Activated B cell treated with CpG ODN at 0.5 μM for 24 hours (primary cell): Measurements from ENCODE around the gene ACKR2. TPM values are rescaled to one million over a fixed set of nuclear protein-coding genes. Genes with fewer than 3 reads are reported as not detected.

Experiments
- ATAC-seq: fragments of 200-7000 bp; cut with Tn5 transposase; one replicate; pipeline ENCODE4 v1.10.0; 2021; ENCODE audit warnings: low read depth, mild to moderate bottlenecking, moderate library complexity
- CTCF ChIA-PET: fragments of 350-600 bp; sonication (Branson Sonifier 250); formaldehyde crosslinking; loops from one replicate; lab custom pipeline; 2021; ENCODE audit warnings: antibody characterized with exemption; lab: Charles Lee
- POLR2A ChIA-PET: fragments of 350-600 bp; sonication (Branson Sonifier 250); formaldehyde crosslinking; loops from one replicate; lab custom pipeline; 2021; ENCODE audit warnings: antibody characterized with exemption; lab: Charles Lee
- DNase-seq: peaks from one replicate; pipeline ENCODE4 v3.0.0; 2022
- H3K27ac Mint-ChIP-seq: one replicate; pipeline ENCODE4 v1.8.0; 2020; ENCODE audit warnings: mixed read lengths
- H3K27me3 Mint-ChIP-seq: one replicate; pipeline ENCODE4 v1.8.0; 2021; ENCODE audit warnings: mixed read lengths
- H3K36me3 Mint-ChIP-seq: one replicate; pipeline ENCODE4 v1.8.0; 2021; ENCODE audit warnings: low read depth, mixed read lengths
- H3K4me1 Mint-ChIP-seq: one replicate; pipeline ENCODE4 v1.8.0; 2021; ENCODE audit warnings: mixed read lengths
- H3K4me3 Mint-ChIP-seq: one replicate; pipeline ENCODE4 v1.8.0; 2020; ENCODE audit warnings: mild to moderate bottlenecking, mixed read lengths
- H3K9me3 Mint-ChIP-seq: one replicate; pipeline ENCODE4 v1.8.0; 2020; ENCODE audit warnings: mixed read lengths
- CTCF ChIP-seq: fragments of 200-600 bp; IDR thresholded peaks from one replicate; pipeline ENCODE4 v1.8.0; 2022; ENCODE audit warnings: antibody characterized with exemption, mild to moderate bottlenecking
- intact Hi-C: fragments of 100-400 bp; cut with micrococcal nuclease; formaldehyde crosslinking; loops from one replicate; pipeline ENCODE4 v1.15.1; 2024
- total RNA-seq: library from RNA; stranded (reverse); gene quantifications from 2 replicates; pipeline ENCODE4 v1.2.3, GENCODE V29; 2022

ACKR2 gene, protein sequence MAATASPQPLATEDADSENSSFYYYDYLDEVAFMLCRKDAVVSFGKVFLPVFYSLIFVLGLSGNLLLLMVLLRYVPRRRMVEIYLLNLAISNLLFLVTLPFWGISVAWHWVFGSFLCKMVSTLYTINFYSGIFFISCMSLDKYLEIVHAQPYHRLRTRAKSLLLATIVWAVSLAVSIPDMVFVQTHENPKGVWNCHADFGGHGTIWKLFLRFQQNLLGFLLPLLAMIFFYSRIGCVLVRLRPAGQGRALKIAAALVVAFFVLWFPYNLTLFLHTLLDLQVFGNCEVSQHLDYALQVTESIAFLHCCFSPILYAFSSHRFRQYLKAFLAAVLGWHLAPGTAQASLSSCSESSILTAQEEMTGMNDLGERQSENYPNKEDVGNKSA
- 0.22 and 0.76 TPM in 2 replicates for total RNA-seq

DNA sequence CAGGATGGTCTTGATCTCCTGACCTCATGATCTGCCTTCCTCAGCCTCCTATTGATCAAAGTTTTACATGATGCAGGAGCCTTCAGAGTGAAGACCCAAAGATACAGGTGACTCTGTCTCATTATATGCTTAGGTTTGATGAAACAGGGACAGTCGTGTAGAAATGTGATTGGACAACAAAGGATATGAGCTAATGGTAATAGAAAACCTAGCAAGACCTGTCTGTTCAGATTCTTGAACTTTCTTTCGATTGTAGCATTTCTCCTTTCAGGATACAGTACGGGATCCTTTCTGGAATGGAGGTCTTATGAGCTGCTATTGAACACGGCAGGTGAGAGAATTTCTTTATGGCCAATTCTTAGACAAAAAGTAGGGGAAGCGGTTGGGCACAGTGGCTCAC, at the start of gene ACKR2:
TSS of gene ACKR2 (plus strand) at position 244 of the 400 bp plus-strand sequence. CDS start 55,058 bp downstream, outside the sequence.
- intact Hi-C loops = loop anchor here (10.0 kb wide), 2 partner anchors 296 to 476 kb away; partner anchors contain the start of genes POMGNT2 and SNRK
- Mint-ChIP-seq H3K27me3 (peaks cover 8% of the 10 kb centered on the region), H3K4me3 (no peak within 1 kb of the TSS), H3K36me3 (peaks cover 2% of the 10 kb centered on the region), H3K9me3 (no peaks in the 10 kb centered on the region), H3K27ac (no peak within 1 kb of the TSS), H3K4me1 (peaks cover 17% of the 10 kb centered on the region)
- ChIA-PET CTCF (no interaction called here), POLR2A (no interaction called here)
- TF ChIP-seq CTCF = no peak
- DNase-seq (no peak), ATAC-seq (no peak)

- intact Hi-C loops = no loop called here
- no peak for TF ChIP-seq CTCF
- ChIA-PET POLR2A (no interaction called here), CTCF (interaction anchor here (1.0 kb wide), 1 partner anchor 119 kb away, joined by 3 read pairs; no protein-coding TSS in a partner anchor)
- DNase-seq (no peak), ATAC-seq (no peak)
- Mint-ChIP-seq H3K9me3 (no peaks in the 10 kb centered on the region), H3K4me1 (no peaks in the 10 kb centered on the region), H3K4me3 (no peak overlapping the region), H3K27me3 (peaks cover 5% of the 10 kb centered on the region), H3K27ac (no peak overlapping the region), H3K36me3 (no peaks in the 10 kb centered on the region)
Measured at GRCh38 chr3:42762046-42762724, 47.1 kb upstream of the ACKR2 start.

GRCh38 chr3:42763021-42763420, 46.2 kb upstream of the ACKR2 start:
- Mint-ChIP-seq H3K27ac (no peak overlapping the region), H3K4me3 (no peak overlapping the region), H3K9me3 (no peaks in the 10 kb centered on the region), H3K27me3 (peaks cover 3% of the 10 kb centered on the region), H3K4me1 (no peaks in the 10 kb centered on the region), H3K36me3 (no peaks in the 10 kb centered on the region)
- CTCF ChIA-PET = no interaction called here
- no peak for TF ChIP-seq CTCF
- intact Hi-C loops = no loop called here
- POLR2A ChIA-PET = no interaction called here
- ATAC-seq (no peak), DNase-seq (no peak)

DNA sequence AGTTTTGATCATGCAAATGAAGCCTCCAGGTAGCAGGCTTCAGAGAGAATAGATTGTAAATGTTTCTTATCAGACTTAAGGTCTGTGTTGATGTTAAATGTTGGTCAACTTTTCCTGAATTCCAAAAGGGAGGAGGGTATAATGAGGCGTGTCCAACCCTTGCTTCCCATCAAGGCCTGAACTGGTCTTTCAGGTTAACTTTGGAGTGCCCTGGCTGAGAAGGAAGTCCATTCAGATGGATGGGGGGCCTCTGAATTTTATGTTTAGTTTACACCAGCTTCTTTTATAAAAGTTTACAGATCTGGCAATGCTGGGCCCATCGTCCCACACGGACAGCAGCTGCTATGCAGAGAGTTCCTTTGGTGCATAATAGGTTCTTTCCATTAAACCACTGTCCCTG, 45.1 kb upstream of the ACKR2 start:
- no peaks in the 10 kb centered on the region for H3K9me3 Mint-ChIP-seq
- ATAC-seq (no peak), DNase-seq (no peak)
- intact Hi-C loops = no loop called here
- ChIA-PET POLR2A (no interaction called here), CTCF (no interaction called here)
- no peak overlapping the region for H3K4me3 Mint-ChIP-seq
- H3K27ac Mint-ChIP-seq = no peak overlapping the region
- H3K4me1 Mint-ChIP-seq = no peaks in the 10 kb centered on the region
- TF ChIP-seq CTCF = no peak
- no peaks in the 10 kb centered on the region for H3K36me3 Mint-ChIP-seq
- H3K27me3 Mint-ChIP-seq = no peaks in the 10 kb centered on the region

GRCh38 chr3:42764561-42765295, 44.5 kb upstream of the ACKR2 start:
- H3K9me3 Mint-ChIP-seq = no peaks in the 10 kb centered on the region
- H3K4me1 Mint-ChIP-seq = no peaks in the 10 kb centered on the region
- H3K36me3 Mint-ChIP-seq = no peaks in the 10 kb centered on the region
- intact Hi-C loops = no loop called here
- DNase-seq (no peak), ATAC-seq (no peak)
- no peak for TF ChIP-seq CTCF
- no peak overlapping the region for H3K27ac Mint-ChIP-seq
- H3K4me3 Mint-ChIP-seq = no peak overlapping the region
- ChIA-PET POLR2A (no interaction called here), CTCF (no interaction called here)
- H3K27me3 Mint-ChIP-seq = no peaks in the 10 kb centered on the region
